ENCODE data around the gene TOX2. TPM values are rescaled to one million over a fixed set of nuclear protein-coding genes. Genes with fewer than 3 reads are reported as not detected.

Gene TOX2
- total RNA-seq, 2 donors from 2014 or later = 4.0 to 6.1 TPM

DNA sequence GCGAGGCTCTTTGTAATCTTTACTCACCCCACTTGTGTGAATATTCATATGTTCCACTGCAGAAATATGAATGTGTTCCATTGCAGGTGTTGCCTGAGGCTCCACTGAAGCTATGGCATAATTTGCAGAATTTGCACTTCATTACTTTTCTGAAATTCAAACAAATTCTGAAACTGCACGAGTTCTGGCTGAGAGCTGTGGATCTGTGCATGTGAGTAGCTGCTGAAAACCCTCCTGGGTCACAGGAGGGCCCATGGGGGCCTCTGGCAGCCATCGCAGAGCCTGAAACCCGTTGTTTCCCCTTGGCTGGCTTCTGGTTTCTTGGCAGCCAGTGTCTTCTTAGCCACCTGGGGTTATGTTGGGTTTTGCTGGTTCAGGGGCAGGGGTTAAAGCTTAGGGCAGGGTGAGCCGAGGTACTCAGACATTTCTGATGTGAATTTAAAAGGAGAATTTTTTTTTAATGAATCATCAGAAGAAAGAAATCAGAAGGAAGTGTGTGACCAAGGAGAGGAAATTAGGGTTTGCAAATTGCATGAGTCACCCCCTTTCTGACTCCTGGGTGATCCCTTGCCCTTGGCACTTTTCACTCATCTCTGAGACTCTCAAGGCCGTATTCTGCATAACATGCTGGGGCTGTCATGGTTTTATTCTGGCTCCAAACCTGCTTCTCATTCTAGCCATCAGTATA is 40.6 kb downstream of the TOX2 start:
- H3K36me3 ChIP-seq = no peaks in the 10 kb centered on the region
- no peaks in the 10 kb centered on the region for H3K9me3 ChIP-seq
- TF ChIP-seq, protein P1, sequence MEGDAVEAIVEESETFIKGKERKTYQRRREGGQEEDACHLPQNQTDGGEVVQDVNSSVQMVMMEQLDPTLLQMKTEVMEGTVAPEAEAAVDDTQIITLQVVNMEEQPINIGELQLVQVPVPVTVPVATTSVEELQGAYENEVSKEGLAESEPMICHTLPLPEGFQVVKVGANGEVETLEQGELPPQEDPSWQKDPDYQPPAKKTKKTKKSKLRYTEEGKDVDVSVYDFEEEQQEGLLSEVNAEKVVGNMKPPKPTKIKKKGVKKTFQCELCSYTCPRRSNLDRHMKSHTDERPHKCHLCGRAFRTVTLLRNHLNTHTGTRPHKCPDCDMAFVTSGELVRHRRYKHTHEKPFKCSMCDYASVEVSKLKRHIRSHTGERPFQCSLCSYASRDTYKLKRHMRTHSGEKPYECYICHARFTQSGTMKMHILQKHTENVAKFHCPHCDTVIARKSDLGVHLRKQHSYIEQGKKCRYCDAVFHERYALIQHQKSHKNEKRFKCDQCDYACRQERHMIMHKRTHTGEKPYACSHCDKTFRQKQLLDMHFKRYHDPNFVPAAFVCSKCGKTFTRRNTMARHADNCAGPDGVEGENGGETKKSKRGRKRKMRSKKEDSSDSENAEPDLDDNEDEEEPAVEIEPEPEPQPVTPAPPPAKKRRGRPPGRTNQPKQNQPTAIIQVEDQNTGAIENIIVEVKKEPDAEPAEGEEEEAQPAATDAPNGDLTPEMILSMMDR (IDR thresholded peaks at IDR 0.05) = no peak
- no peak overlapping the region for H3K4me3 ChIP-seq
- H3K27ac ChIP-seq = no peak overlapping the region
- DNase-seq = no peak
- no peaks in the 10 kb centered on the region for H3K4me1 ChIP-seq
- no peak overlapping the region for H3K9ac ChIP-seq (ENCODE audit: low read depth in 2 of 2, low read length in 2 of 2)
- H3K27me3 ChIP-seq = no peaks in the 10 kb centered on the region
- intact Hi-C loops (cut with DNase I) = loop anchor here (10.0 kb wide), 1 partner anchor 210 kb away; no protein-coding TSS in a partner anchor

DNA sequence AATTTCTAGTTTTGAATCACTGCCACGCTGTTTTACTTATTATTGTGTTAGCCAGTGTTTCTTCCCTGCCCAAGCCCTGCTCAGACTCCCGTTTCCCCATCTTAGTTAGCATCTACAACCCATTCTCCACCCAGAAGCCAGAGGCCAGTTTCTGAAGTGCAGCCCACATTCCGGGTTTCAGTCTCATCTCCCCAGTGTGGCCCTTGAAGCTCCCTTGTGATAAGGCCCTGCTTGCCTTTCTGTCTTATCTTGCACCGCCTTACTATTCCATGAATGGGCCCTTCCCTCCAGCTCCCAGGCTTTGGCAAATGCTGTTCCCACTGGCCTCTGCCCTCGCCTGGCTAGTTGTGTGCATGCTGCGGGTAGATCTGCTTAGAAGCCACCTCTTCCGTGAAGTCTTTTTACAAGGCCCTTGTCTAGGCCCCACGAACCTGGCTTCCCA is 41.1 kb downstream of the TOX2 start:
- Histone ChIP-seq H3K9ac (ENCODE audit: low read depth in 2 of 2, low read length in 2 of 2) (no peak overlapping the region), H3K4me1 (no peaks in the 10 kb centered on the region), H3K9me3 (no peaks in the 10 kb centered on the region), H3K27me3 (no peaks in the 10 kb centered on the region), H3K27ac (no peak overlapping the region), H3K4me3 (no peak overlapping the region), H3K36me3 (no peaks in the 10 kb centered on the region)
- TF ChIP-seq, protein P1 (IDR thresholded peaks at IDR 0.05) = no peak
- intact Hi-C loops (cut with DNase I) = loop anchor here (10.0 kb wide), 1 partner anchor 211 kb away; no protein-coding TSS in a partner anchor
- no peak for DNase-seq

DNA sequence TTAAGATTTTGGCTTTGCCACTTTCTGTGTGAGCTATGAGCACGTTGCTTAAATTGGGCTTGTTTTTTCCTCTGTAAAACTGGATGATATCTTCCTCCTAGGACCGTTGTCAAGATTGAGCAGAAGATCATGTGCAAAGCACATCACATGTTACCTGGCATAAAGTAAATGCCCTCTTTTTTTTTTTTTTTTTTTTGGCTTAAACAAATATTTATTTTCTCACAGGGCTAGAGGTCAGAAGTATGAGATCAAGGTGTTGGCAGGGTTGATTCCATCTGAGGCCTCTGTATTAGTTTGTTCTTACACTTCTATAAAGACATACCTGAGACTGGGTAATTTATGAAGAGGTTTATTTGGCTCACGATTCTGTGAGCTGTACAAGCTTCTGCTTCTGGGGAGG is 42.7 kb downstream of the TOX2 start:
- H3K36me3 ChIP-seq = no peaks in the 10 kb centered on the region
- no peak for DNase-seq
- H3K9me3 ChIP-seq = no peaks in the 10 kb centered on the region
- H3K4me3 ChIP-seq = no peak overlapping the region
- TF ChIP-seq, protein P1 (IDR thresholded peaks at IDR 0.05) = no peak
- H3K27ac ChIP-seq = no peak overlapping the region
- no peaks in the 10 kb centered on the region for H3K4me1 ChIP-seq
- intact Hi-C loops (cut with DNase I) = loop anchor here (10.0 kb wide), 1 partner anchor 213 kb away; no protein-coding TSS in a partner anchor
- H3K9ac ChIP-seq (ENCODE audit: low read depth in 2 of 2, low read length in 2 of 2) = no peak overlapping the region
- H3K27me3 ChIP-seq = no peaks in the 10 kb centered on the region

DNA sequence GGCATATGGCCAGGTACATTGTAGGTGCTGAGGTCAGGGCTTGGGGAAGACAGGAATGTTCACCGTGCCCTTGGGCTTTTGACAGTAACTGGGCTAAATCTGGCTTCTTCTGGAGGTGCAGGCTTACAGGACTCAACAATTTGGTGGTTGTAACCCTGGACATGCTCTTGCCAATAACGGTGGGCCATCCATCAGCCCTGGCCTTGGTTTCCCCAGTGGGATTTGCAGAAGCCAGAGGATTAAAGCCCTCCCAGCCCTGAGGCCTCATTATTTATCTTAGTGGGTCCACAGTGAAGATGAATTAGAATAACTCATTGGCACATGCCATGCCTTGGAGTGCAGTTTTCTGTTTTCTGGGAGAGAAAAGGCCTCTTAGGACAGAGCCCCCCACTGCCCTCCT is 44.0 kb downstream of the TOX2 start:
- no peaks in the 10 kb centered on the region for H3K4me1 ChIP-seq
- H3K36me3 ChIP-seq = no peaks in the 10 kb centered on the region
- H3K27ac ChIP-seq = no peak overlapping the region
- no peak for DNase-seq
- no peaks in the 10 kb centered on the region for H3K9me3 ChIP-seq
- H3K27me3 ChIP-seq = no peaks in the 10 kb centered on the region
- intact Hi-C loops (cut with DNase I) = loop anchor here (10.0 kb wide), 1 partner anchor 214 kb away; no protein-coding TSS in a partner anchor
- H3K4me3 ChIP-seq = no peak overlapping the region
- H3K9ac ChIP-seq (ENCODE audit: low read depth in 2 of 2, low read length in 2 of 2) = no peak overlapping the region
- TF ChIP-seq, protein P1 (IDR thresholded peaks at IDR 0.05) = no peak

DNA sequence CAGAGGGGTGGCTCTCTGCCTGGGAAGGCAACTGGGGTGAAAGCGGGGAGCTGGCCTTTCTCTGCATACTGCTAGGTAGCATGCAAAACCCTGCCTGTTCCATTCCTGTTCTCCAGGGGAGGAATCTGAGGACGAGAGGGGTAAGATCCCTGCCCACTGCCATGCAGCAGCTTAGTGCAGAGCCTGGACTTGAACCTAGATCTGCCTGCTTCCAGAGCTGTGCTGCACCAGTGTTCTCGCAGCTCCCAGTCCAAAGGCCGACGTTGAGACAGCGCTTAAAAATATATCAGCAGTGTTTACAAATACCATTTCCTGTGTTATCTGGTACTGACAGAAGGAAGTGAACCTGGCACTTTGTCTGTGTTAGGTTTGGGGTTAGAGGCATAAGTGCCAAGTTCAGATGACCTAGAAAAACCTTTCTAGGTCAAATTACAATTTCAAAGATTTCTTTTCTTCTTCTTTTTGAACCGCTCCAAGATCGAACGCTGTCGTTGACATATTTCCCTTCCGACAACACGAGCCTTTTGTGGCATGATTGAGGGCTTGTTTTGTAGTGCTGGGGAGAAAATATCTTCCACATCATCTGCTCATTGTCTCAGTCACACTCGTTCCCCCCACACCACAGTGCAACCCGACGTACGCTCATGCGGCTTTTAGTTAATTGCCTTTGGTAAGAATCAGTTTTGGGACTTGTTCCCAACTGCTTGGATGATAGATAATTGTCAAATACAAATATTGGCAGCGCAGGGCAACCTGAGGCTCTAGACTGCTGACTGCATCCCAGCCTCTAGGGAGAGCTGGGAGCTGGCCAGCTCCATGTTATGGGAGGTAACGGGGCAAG is 44.6 kb downstream of the TOX2 start:
- Histone ChIP-seq H3K4me3 (no peak overlapping the region), H3K4me1 (no peaks in the 10 kb centered on the region), H3K27me3 (no peaks in the 10 kb centered on the region), H3K9me3 (no peaks in the 10 kb centered on the region), H3K27ac (no peak overlapping the region), H3K9ac (ENCODE audit: low read depth in 2 of 2, low read length in 2 of 2) (no peak overlapping the region), H3K36me3 (no peaks in the 10 kb centered on the region)
- TF ChIP-seq, protein P1 (IDR thresholded peaks at IDR 0.05) = no peak
- no peak for DNase-seq
- intact Hi-C loops (cut with DNase I) = loop anchor here (10.0 kb wide), 1 partner anchor 214 kb away; no protein-coding TSS in a partner anchor
